D721Med (cell line): Measurements from ENCODE around the gene FSD2.

Source experiments
- DNase-seq: peaks from one replicate; pipeline ENCODE4 v3.0.0; 2011; ENCODE audit warnings: low spot score; ENCODE audit not compliant: insufficient read length
- FAIRE-seq: peaks from 2 replicates; lab custom pipeline; 2011; peaks lifted over from hg19 to GRCh38; lab: Jason Lieb, UNC
- TF ChIP-seq, protein P1 (sequence below): IDR thresholded peaks from 2 replicates; pipeline ENCODE4 v1.5.1; 2012; ENCODE audit warnings: mild to moderate bottlenecking, control low read depth; ENCODE audit not compliant: insufficient read depth; ENCODE audit errors: missing control alignments

Gene FSD2

DNA sequence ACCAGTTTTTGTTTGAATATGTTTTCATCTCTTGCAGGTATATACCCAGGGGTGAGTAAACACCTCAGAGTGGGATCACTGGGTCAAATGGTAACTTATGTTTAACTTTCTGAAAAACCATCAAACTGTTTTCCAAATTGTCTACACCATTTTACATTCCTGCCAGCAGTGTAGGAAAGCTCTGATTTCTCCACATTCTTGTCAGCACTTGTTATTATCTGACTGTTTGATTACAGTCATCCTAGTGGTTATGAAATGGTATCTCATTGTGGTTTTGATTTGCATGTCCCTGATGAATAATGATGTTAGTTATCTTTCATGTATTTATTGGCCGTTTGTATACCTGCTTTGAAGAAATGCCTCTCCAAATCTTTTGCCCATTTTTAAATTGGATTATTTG is 13.8 kb downstream of the FSD2 start:
- DNase-seq (no peak), FAIRE-seq (no peak)
- TF ChIP-seq, protein P1, sequence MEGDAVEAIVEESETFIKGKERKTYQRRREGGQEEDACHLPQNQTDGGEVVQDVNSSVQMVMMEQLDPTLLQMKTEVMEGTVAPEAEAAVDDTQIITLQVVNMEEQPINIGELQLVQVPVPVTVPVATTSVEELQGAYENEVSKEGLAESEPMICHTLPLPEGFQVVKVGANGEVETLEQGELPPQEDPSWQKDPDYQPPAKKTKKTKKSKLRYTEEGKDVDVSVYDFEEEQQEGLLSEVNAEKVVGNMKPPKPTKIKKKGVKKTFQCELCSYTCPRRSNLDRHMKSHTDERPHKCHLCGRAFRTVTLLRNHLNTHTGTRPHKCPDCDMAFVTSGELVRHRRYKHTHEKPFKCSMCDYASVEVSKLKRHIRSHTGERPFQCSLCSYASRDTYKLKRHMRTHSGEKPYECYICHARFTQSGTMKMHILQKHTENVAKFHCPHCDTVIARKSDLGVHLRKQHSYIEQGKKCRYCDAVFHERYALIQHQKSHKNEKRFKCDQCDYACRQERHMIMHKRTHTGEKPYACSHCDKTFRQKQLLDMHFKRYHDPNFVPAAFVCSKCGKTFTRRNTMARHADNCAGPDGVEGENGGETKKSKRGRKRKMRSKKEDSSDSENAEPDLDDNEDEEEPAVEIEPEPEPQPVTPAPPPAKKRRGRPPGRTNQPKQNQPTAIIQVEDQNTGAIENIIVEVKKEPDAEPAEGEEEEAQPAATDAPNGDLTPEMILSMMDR = no peak

- FAIRE-seq (no peak), DNase-seq (no peak)
- TF ChIP-seq, protein P1 = no peak
Measured at GRCh38 chr15:82790321-82790720, 15.5 kb downstream of the FSD2 start.

GRCh38 chr15:82789491-82789890 is 16.4 kb downstream of the FSD2 start:
- TF ChIP-seq, protein P1 = no peak
- FAIRE-seq (no peak), DNase-seq (no peak)

DNA sequence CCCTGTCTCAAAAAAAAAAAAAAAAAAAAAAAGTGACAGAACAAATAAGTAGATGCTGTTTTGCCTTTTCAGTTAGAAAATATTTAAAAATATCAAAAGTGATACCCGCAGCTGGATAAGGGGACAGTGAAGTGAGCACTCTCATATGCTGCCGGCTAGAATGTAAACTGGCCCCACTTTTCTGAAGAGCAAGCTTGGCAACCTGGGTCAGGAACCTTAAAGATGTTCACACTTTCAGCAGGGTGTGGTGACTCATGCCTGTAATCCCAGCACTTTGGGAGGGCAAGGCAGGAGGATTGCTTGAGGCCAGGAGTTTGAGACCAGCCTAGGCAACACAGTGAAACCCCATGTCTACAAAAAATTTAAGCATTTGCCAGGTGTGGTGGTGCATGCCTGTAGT is 17.4 kb downstream of the FSD2 start:
- DNase-seq (no peak), FAIRE-seq (no peak)
- TF ChIP-seq, protein P1 = no peak

DNA sequence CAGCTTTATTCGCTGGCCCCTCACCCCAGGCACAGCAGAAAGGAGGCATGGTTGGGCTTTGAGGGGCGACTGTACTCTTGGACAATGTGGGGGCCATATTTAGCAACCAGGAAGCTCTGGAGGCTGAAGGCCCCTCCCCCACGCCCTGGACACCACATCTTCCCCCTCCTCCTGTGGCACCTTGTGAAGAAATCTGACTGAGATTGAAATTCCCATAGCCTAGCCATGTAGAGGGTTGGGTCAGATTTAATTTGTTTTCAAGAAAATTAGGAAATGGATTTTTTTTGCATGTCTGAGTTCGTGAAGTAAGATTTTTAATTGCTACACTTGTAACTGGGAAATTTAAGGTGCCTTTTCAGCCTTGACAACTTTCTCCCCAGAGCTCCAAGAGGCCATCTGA is 24.5 kb downstream of the FSD2 start:
- FAIRE-seq = no peak
- TF ChIP-seq, protein P1 = no peak
- no peak for DNase-seq

GRCh38 chr15:82778755-82779154 is 27.1 kb downstream of the FSD2 start:
- FAIRE-seq (no peak), DNase-seq (no peak)
- TF ChIP-seq, protein P1 = no peak

- no peak for DNase-seq
- FAIRE-seq = no peak
- TF ChIP-seq, protein P1 = no peak
Measured at GRCh38 chr15:82774496-82774895, 31.4 kb downstream of the FSD2 start.
